ENCODE data around the gene DOCK6.
A peak's percentile ranks its signal among the peaks of the same experiment; 100 is the strongest.

The DOCK6 gene

DNA sequence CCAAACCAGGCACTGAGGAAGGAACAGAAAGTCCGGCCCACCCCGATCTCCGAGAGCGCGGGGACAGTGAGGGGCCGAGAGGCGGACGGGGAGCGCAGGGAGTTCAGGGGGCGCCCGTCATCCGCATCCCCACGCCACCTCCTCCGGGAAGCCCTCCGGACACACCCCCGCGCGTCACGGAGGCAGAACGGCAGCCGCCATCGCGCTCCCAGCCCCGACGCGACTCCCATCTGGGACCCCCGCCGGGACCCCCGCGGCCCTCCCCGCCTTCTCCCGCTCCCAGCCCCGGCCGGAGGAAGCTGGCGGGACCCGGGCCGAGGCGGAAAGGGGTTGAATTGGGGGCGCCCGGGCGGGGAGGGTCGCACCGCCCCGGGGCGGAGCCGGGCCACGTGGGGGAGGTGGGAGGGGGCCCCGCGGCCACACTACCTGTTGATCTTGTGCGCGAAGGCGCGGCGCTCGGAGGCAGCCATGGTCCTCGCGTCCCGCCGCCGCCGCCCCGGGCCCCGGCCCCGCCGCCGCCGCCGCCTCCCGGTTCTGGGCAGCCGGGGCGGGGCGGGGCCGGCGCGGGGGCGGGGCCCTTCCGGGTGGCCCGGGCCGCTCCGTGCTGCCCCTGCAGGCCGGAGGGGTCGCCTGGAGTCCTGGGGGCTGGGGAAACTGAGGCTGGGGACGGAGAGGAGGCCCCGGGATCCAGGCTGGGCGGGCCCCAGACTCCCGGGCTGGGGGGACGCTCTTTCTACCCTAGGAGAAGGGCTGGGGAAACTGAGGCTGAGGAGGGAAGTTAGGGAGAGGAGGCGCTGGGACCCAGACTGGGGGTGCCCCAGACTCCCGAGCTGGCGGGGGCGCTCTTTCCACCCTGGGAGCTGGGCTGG lies at the start of gene DOCK6:
Gene DOCK6, minus strand, starts transcription at position 554 of the 869 bp plus-strand sequence. Its CDS starts 84 bp downstream, at position 470.
- peak; percentile 36 for DNase-seq (ENCODE audit: low spot score)

DNA sequence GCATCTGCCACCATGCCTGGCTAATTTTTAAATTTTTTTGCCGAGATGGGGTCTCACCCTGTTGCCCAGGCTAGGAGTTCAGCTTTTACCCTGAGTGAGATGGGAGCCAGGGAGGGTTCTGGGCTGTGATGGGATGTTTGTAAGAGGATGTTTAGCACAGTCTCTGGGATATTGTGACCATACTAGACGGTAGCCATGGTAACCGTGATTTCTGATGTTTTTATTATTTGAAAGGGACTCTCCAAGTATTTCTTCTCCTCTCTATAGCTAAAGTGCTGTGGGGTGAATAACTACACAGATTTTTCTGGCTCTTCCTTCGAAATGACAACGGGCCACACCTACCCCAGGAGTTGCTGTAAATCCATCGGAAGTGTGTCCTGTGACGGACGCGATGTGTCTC lies 44.0 kb upstream of the DOCK6 start:
- no peak for DNase-seq (ENCODE audit: low spot score)

DNA sequence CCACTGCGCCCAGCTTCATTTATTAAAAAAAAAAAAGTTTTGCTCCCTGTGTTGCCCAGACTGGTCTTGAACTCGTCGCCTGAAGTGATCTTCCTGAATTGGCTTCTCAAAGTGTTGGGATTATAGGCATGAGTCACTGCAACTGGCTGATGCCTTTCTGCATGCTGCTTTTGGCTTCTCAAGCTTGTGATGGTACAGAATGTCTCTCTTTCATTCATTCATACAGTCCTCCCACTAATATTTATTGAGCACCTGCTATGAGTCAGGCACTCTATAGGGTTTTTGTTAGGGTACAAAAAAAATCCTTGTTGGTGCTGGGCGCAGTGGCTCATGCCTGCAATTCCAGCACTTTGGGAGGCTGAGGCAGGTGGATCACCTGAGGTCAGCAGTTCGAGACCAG lies 42.6 kb upstream of the DOCK6 start:
- no peak for DNase-seq (ENCODE audit: low spot score)

DNA sequence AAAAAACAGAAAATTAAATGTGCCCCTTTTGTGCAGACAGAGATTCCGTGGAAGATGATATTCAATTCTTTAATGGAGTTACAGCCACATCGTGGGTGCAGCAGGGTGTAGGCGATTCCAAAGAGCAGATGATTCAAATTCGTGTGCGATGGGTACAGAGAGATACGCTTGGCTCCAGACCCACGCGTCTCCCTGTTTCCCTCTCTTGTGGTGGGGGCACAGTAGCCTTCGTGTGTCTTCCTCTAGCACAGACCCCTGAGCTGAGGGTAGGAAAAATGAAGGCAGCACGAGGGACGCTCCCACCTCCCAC lies 38.4 kb upstream of the DOCK6 start:
- DNase-seq (ENCODE audit: low spot score) = no peak

GRCh38 chr19:11299946-11300810 lies 37.9 kb upstream of the DOCK6 start:
- no peak for DNase-seq (ENCODE audit: low spot score)

GRCh38 chr19:11296264-11296663 lies 33.9 kb upstream of the DOCK6 start:
- DNase-seq (ENCODE audit: low spot score) = no peak

- no peak for DNase-seq (ENCODE audit: low spot score)
These were observed 33.4 kb upstream of the DOCK6 start, which contains the start of gene TSPAN16 for GRCh38 chr19:11295665-11296245. TSPAN16 (plus strand) TSS chr19:11296160; CDS start chr19:11296298, 138 bp downstream.

- no peak for DNase-seq (ENCODE audit: low spot score)
These were observed 32.9 kb upstream of the DOCK6 start for GRCh38 chr19:11295180-11295579.

GRCh38 chr19:11293433-11294389 lies 31.4 kb upstream of the DOCK6 start:
- peak; percentile 88 for DNase-seq (ENCODE audit: low spot score)

GRCh38 chr19:11291991-11292390 lies 29.7 kb upstream of the DOCK6 start:
- no peak for DNase-seq (ENCODE audit: low spot score)

DNA sequence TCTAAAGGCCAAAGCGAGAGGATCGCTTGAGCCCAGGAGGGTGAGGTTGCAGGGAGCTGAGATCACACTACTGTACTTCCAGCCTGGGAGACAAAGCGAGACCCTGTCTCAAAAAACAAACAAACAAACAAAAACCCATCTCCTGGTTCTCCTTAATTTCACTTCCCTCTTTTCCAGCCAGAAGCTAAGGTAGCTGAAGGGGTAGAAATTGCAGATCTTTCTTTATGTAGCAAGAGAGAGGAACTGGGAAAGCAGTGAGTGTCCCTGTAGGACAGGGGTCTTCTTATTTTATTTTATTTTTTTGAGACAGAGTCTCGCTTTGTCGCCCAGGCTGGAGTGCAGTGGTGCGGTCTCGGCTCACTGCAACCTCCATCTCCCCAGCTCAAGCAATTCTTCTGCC lies 29.1 kb upstream of the DOCK6 start:
- DNase-seq (ENCODE audit: low spot score) = no peak

GRCh38 chr19:11290256-11290655 lies 27.9 kb upstream of the DOCK6 start:
- no peak for DNase-seq (ENCODE audit: low spot score)

DNA sequence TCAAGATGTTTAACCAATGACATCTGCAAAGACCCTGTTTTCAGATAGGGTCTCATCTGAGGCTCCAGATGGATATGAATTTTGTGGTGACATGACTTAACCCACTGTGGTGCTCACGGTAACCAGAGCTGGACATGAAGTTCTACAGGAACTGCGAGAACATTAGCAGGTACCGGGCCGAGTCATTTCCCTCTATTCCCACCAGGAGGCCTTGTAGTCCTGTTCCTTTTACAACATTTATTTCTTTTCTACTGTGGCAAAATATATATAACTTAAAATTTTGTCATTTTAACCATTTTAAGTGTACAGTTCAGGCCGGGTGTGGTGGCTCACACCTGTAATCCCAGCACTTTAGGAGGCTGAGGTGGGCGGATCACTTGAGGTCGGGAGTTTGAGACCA lies 26.0 kb upstream of the DOCK6 start:
- no peak for DNase-seq (ENCODE audit: low spot score)

DNA sequence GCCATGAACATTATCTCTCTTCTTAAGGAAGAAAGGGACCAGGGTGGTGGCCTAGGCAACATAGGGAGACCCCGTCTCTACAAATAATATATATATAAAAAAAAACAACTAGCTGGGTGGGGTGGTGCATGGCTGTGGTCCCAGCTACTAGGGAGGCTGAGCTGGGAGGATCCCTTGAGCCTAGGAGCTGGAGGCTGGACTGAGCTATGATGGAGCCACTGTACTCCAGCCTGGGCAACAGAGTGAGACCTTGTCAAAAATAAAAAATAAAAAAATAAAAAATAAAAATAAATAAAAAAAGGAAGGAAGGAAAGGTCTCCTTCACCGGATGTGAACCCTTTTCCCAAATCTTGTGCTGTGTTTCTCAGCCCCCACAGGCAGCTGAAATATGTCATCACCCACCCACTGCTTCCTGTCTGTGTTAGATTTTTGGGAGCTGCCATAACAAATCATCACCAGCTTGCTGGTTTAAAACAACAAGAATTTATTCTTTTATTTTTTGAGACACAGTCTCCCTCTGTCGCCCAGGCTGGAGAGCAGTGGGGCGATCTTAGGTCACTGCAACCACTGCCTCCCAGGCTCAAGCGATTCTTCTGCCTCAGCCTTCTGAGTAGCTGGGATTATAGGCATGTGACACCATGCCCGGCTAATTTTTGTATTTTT lies 24.1 kb upstream of the DOCK6 start:
- no peak for DNase-seq (ENCODE audit: low spot score)

DNA sequence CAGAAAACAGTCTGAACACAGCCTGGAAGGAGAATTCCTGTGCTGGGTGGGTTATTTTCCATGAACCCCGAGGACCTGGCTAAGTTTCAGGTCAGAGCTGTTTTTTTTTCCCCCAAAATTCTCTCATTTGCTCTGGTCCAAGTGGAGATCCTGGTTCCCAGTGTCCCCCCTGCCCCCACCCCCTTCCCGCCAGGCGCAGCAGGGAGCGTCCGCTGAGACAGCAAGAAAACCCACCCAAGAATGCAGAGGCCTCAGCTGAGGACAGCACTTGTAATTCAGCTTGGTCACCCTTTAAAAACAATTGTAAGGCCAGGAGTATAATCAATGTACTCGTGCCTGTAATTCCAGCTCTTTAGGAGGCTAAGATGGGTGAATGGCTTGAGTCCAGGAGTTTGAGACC lies 22.2 kb upstream of the DOCK6 start:
- DNase-seq (ENCODE audit: low spot score) = no peak

GRCh38 chr19:11281356-11282049 lies 19.2 kb upstream of the DOCK6 start:
- DNase-seq (ENCODE audit: low spot score) = no peak

DNA sequence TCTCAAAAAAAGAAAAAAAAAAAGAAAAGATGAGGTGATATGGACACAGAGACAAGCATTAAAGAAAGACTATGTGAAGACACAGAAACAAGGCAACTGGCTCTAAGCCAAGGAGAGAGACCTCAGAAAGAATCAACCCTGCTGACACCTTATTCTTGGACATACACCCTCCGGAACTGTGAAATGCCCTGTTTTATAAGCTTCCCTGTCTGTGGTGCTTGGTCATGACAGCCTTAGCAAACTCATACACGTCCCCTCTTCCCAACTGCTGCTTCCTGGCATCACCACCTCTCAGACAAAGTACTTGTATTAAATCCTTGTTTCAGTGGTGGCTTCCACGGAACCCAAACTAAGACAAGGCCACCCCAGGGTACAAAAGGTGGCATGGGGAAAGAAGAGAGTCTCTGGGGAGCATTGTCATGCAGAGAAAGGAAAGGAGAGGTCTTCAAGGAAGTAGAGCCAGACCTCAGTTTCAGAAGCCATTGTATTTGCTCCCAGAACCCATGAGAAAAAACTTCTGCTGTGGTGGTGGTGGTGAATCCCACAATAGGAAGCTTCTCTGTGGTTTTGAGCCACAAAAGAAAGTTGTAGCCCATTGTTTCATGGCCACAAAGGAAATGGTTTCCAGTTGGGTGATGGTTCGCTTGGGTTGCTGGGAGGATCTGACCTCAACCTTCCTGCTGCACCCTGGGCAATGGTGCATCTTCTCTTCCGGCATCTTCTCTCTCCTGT lies 17.3 kb upstream of the DOCK6 start:
- no peak for DNase-seq (ENCODE audit: low spot score)

DNA sequence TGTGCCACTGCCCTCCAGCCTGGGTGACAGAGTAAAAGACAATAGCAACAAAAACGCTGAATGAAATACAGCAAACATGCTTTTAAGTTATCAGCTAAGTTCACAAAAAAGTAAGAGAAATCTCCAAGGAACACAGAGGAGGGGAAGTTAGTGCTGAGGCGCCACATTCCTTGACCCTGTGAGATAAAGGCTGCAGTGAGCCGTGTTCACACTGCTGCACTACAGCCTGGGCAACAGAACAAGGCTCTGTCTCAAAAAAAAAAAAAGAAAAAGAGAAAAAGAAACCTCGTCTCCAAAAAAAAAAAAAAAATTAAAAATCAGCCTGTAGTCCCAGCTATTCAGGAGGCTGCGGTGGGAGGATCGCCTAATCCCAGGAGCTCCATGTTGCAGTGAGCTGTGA lies 16.3 kb upstream of the DOCK6 start:
- no peak for DNase-seq (ENCODE audit: low spot score)

DNA sequence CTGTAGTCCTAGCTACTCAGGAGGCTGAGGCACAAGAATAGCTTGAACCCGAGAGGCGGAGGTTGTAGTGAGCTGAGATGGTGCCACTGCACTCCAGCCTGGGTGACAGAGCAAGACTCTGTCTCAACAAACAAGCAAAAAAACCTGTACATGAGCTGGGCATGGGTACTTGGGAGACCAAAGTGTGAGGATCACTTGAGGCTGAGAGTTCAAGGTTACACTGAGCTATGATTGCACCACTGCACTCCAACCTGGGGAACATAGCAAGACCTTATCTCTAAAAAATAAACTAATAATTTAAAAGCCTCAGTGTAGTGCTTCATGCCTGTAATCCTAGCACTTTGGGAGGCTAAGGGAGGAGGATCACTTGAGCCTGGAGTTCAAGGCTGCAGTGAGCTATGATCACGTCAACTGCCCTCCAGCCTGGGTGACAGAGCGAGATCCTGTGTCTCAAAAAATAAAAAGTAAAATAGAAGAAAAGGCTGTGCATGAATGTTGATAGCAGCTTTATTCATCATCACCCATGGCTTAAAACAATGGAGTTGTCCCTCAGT lies 12.3 kb upstream of the DOCK6 start:
- no peak for DNase-seq (ENCODE audit: low spot score)
